Esophagus squamous epithelium (tissue), 4 donors: Measurements from ENCODE around the gene MIPOL1.

Source experiments
- CTCF ChIP-seq, 6 experiments: fragments of 450-650 bp in 4 of 6; fragments of 200-600 bp in 2 of 6; sonication (generic) in 2 of 6; IDR thresholded peaks; one replicate each; pipeline ENCODE4 v1.5.1; 2016 to 2019; ENCODE audit warnings: antibody characterized with exemption in 6 of 6, mild to moderate bottlenecking in 4 of 6, moderate library complexity in 4 of 6
- POLR2A ChIP-seq, 4 donors: fragments of 450-650 bp; IDR thresholded peaks; one replicate each; pipeline ENCODE4 v1.6.1; 2017; ENCODE audit warnings: antibody characterized with exemption in 4 of 4, mild to moderate bottlenecking in 4 of 4, moderate library complexity in 3 of 4

DNA sequence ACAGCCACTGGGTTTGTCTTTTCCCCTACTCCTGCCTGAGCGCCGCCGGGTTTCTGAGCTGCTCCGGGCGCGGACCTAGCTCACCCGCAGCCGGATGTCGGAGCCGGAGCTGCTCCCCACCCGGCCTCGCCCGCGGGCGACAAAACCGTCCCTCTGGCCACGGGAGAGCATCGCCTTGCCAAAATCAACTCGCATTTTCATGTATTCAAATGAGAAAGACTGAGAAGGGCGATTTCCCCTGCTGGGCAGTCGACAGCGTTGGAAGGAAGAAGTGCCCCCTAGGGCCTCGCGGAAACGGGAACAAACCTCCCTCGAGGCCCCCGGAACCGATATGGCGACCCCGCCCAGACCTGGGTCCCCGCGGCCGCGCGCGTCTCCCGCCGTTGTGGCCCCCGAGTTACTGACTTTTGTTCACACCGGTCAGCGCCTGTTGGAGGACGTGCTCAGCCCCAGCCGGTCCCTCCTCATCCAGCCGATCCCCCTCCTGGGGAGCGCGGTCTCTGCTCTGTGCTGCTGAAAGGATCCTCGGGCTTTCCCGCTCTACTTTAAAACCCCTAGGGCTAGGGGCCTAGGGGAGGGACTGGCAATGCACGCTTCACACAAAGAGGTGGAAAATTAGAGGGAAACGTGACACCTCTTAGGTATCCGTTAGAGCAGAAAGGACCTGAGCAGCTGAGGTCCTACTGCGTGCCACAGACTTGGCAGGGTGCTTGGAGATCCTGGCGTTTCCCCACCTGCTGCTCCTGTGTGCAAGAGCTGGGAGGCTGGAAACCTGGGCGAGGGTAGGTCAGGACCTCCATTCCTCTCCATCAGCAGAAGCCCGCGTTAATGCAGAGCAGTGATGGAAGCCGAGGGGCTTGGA is 402.0 kb downstream of the MIPOL1 start:
- no peak for TF ChIP-seq CTCF (IDR thresholded peaks at IDR 0.05)
- no peak for TF ChIP-seq POLR2A (IDR thresholded peaks at IDR 0.05)
